Measurements from ENCODE around the gene ANAPC1. TPM values are rescaled to one million over a fixed set of nuclear protein-coding genes. Genes with fewer than 3 reads are reported as not detected.

Gene ANAPC1
- total and polyA plus RNA-seq, 4 donors = 3.5 to 36.9 (median 19.4) TPM

DNA sequence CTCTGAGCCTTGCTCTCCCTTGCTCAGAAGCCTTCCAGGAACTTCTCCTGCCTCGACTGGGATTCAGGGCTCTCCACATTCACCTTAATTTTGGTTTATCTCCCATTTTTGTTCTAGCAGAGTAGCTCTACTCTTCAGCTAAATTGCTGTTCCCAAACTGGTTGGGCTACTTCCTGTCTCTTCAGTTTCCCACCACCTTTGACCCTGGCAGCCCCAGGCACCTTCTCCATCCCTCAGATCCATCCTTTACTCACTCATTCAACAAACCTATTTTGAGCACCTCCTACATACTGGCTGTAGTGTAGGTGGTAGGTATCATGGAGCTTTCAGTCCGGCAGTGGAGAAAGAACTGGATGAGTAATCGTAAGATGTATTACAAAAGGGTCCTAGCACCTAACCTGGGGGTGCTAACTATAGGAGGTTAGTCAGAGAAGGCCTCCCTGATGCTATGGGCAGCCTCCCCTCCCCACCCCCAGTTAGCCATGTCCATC is 40.7 kb upstream of the ANAPC1 start:
- H3K9me3 ChIP-seq (ENCODE audit: control insufficient read depth in 4 of 4, low read length in 3 of 4) = no peaks in the 10 kb centered on the region
- H3K36me3 ChIP-seq (ENCODE audit: control insufficient read depth in 4 of 4, insufficient read depth in 3 of 4, low read depth in 1 of 4, low read length in 3 of 4) = peaks cover 0 to 4% (median 1%) of the 10 kb centered on the region in 4 donors
- no peak overlapping the region for H3K9ac ChIP-seq (ENCODE audit: low read depth in 1 of 2, low read length in 2 of 2)
- H3K4me3 ChIP-seq (ENCODE audit: low read depth in 1 of 3, low read length in 3 of 3) = no peak overlapping the region
- H3K4me1 ChIP-seq (ENCODE audit: control insufficient read depth in 4 of 4, insufficient read depth in 4 of 4, low read length in 3 of 4) = peaks cover 2 to 39% (median 29%) of the 10 kb centered on the region in 4 donors
- H3K27me3 ChIP-seq (ENCODE audit: control insufficient read depth in 4 of 4, insufficient read depth in 4 of 4, low read length in 3 of 4) = no peaks in the 10 kb centered on the region
- no peak for DNase-seq (ENCODE audit: low spot score)
- no peak overlapping the region for H3K27ac ChIP-seq (ENCODE audit: low read depth in 1 of 2, low read length in 2 of 2)
- WGBS = 94% methylated on average over 3 of the region's 3 CpGs
- TF ChIP-seq JUND (IDR thresholded peaks at IDR 0.05) (no peak), YY1 (IDR thresholded peaks at IDR 0.05) (no peak), SP1 (IDR thresholded peaks at IDR 0.05) (no peak), FOXA1 (IDR thresholded peaks at IDR 0.05) (no peak), GABPA (IDR thresholded peaks at IDR 0.05 in 1 of 2, conservative IDR thresholded peaks at IDR 0.05 in 1 of 2) (no peak), RAD21 (IDR thresholded peaks at IDR 0.05) (no peak), TAF1 (conservative IDR thresholded peaks at IDR 0.05) (no peak), CTCF (IDR thresholded peaks at IDR 0.05; ENCODE audit: low read depth, low read length, missing input control) (no peak), HNF4A (conservative IDR thresholded peaks at IDR 0.05) (no peak), RXRA (IDR thresholded peaks at IDR 0.05) (no peak), REST (IDR thresholded peaks at IDR 0.05) (no peak), HNF4G (IDR thresholded peaks at IDR 0.05) (no peak), NR2F2 (IDR thresholded peaks at IDR 0.05) (no peak), EGR1 (IDR thresholded peaks at IDR 0.05; ENCODE audit: low read depth in 2 of 2) (no peak), FOXA2 (IDR thresholded peaks at IDR 0.05) (no peak)
- TF ChIP-seq, protein P1, sequence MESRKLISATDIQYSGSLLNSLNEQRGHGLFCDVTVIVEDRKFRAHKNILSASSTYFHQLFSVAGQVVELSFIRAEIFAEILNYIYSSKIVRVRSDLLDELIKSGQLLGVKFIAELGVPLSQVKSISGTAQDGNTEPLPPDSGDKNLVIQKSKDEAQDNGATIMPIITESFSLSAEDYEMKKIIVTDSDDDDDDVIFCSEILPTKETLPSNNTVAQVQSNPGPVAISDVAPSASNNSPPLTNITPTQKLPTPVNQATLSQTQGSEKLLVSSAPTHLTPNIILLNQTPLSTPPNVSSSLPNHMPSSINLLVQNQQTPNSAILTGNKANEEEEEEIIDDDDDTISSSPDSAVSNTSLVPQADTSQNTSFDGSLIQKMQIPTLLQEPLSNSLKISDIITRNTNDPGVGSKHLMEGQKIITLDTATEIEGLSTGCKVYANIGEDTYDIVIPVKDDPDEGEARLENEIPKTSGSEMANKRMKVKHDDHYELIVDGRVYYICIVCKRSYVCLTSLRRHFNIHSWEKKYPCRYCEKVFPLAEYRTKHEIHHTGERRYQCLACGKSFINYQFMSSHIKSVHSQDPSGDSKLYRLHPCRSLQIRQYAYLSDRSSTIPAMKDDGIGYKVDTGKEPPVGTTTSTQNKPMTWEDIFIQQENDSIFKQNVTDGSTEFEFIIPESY (IDR thresholded peaks at IDR 0.05) = no peak
- TF ChIP-seq, protein P2, sequence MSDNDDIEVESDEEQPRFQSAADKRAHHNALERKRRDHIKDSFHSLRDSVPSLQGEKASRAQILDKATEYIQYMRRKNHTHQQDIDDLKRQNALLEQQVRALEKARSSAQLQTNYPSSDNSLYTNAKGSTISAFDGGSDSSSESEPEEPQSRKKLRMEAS (IDR thresholded peaks at IDR 0.05) = no peak
- TF ChIP-seq, protein P3, sequence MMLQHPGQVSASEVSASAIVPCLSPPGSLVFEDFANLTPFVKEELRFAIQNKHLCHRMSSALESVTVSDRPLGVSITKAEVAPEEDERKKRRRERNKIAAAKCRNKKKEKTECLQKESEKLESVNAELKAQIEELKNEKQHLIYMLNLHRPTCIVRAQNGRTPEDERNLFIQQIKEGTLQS (IDR thresholded peaks at IDR 0.05) = no peak

Data from liver (tissue), 9 donors.